ENCODE data around the gene SOX2.
"Not testable (repeated sequence)": the region's sequence is repeated elsewhere in the genome, so short reads cannot be mapped to it uniquely, and the experiment has no call there.

Gene SOX2

GRCh38 chr3:181757694-181758306 is 46.1 kb downstream of the SOX2 start:
- no peak for DNase-seq (ENCODE audit: low read depth in 1 of 2, low spot score in 1 of 2)

GRCh38 chr3:181761906-181762305 is 50.2 kb downstream of the SOX2 start:
- DNase-seq (ENCODE audit: low read depth in 1 of 2, low spot score in 1 of 2), result no peak

- not testable (repeated sequence) for DNase-seq (ENCODE audit: low read depth in 1 of 2, low spot score in 1 of 2)
Measured at GRCh38 chr3:181764033-181764432, 52.3 kb downstream of the SOX2 start.
